ENCODE measurements around the gene TMTC3.

The TMTC3 gene

DNA sequence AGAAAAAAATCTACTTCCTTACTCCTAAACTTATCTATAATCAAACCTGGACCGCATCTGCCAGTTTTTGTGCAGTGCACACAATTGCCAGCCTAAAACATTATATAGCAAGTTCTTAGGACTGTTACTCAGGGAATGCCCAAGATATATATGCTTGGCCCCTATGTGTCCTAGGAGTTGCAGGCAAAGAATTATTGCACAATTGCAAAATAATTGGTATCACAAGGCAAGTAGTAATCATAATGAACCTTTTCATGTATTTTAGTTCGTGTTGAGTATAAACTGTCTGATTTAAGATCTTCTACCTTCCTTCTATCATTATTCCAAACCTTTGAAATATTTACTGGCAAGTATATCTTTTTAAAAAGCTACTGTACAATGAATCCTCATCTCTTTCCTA lies 45.5 kb downstream of the TMTC3 start:
- H3K4me1 ChIP-seq (ENCODE audit: insufficient read depth, low read length) = no peaks in the 10 kb centered on the region
- H3K4me2 ChIP-seq (ENCODE audit: insufficient read depth, low read length) = no peak overlapping the region

DNA sequence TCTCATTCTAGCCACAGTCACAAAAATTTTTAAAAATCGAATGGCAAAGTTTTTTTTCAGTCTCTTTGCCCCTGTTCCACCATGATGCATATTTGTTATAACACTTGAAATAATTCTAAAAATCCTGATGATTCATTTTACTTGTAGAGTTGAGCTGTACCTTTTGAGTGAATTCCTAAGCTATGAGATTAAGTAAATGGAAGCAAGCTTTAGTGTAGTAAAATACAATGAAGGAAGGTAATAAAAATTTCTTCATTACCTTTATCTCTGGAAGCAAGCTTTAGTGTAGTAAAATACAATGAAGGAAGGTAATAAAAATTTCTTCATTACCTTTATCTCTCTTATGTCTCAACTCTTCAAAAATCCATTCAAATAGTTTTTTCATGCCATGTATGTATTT lies 46.1 kb downstream of the TMTC3 start:
- H3K36me3 ChIP-seq (ENCODE audit: insufficient read depth, low read length) = peaks cover 22% of the 10 kb centered on the region; the same call in 1 of the 2 replicates
- H3K9ac ChIP-seq (ENCODE audit: low read depth, low read length) = no peak overlapping the region
- ATAC-seq (ENCODE audit: insufficient read depth, low read depth) (no peak), DNase-seq (no peak)
- no peak overlapping the region for H3K4me2 ChIP-seq (ENCODE audit: insufficient read depth, low read length)
- H2AFZ ChIP-seq (ENCODE audit: low read depth, low read length) = no peak overlapping the region
- H3K9me3 ChIP-seq (ENCODE audit: insufficient read depth, low read length, severe bottlenecking) = no peaks in the 10 kb centered on the region
- no peak overlapping the region for H3K27ac ChIP-seq (ENCODE audit: low read length)
- H3K27me3 ChIP-seq (ENCODE audit: insufficient read depth, low read length, poor library complexity) = no peaks in the 10 kb centered on the region
- H3K4me1 ChIP-seq (ENCODE audit: insufficient read depth, low read length) = no peaks in the 10 kb centered on the region
- no peaks in the 10 kb centered on the region for H3K79me2 ChIP-seq (ENCODE audit: insufficient read depth, low read length)
- TF ChIP-seq, protein P1, sequence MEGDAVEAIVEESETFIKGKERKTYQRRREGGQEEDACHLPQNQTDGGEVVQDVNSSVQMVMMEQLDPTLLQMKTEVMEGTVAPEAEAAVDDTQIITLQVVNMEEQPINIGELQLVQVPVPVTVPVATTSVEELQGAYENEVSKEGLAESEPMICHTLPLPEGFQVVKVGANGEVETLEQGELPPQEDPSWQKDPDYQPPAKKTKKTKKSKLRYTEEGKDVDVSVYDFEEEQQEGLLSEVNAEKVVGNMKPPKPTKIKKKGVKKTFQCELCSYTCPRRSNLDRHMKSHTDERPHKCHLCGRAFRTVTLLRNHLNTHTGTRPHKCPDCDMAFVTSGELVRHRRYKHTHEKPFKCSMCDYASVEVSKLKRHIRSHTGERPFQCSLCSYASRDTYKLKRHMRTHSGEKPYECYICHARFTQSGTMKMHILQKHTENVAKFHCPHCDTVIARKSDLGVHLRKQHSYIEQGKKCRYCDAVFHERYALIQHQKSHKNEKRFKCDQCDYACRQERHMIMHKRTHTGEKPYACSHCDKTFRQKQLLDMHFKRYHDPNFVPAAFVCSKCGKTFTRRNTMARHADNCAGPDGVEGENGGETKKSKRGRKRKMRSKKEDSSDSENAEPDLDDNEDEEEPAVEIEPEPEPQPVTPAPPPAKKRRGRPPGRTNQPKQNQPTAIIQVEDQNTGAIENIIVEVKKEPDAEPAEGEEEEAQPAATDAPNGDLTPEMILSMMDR (IDR thresholded peaks at IDR 0.05; ENCODE audit: borderline replicate concordance, extremely low read depth, low read length, poor library complexity, severe bottlenecking) = no peak
- TF ChIP-seq EZH2 (IDR thresholded peaks at IDR 0.05; ENCODE audit: borderline replicate concordance, low read depth, low read length, severe bottlenecking) = no peak
- H3K4me3 ChIP-seq (ENCODE audit: low read depth in 1 of 2, low read length in 2 of 2) = no peak overlapping the region
- H4K20me1 ChIP-seq (ENCODE audit: insufficient read depth, low read length) = no peaks in the 10 kb centered on the region

More for the DNA sequence above, 45.5 kb downstream of the TMTC3 start:
- DNase-seq (no peak), ATAC-seq (ENCODE audit: insufficient read depth, low read depth) (no peak)
- peaks cover 22% of the 10 kb centered on the region; the same call in 1 of the 2 replicates for H3K36me3 ChIP-seq (ENCODE audit: insufficient read depth, low read length)
- no peak overlapping the region for H3K27ac ChIP-seq (ENCODE audit: low read length)
- no peak overlapping the region for H3K9ac ChIP-seq (ENCODE audit: low read depth, low read length)
- no peaks in the 10 kb centered on the region for H3K27me3 ChIP-seq (ENCODE audit: insufficient read depth, low read length, poor library complexity)
- no peak overlapping the region for H3K4me3 ChIP-seq (ENCODE audit: low read depth in 1 of 2, low read length in 2 of 2)
- H3K9me3 ChIP-seq (ENCODE audit: insufficient read depth, low read length, severe bottlenecking) = no peaks in the 10 kb centered on the region
- H3K79me2 ChIP-seq (ENCODE audit: insufficient read depth, low read length) = no peaks in the 10 kb centered on the region
- TF ChIP-seq, protein P1 (IDR thresholded peaks at IDR 0.05; ENCODE audit: borderline replicate concordance, extremely low read depth, low read length, poor library complexity, severe bottlenecking) = no peak
- TF ChIP-seq EZH2 (IDR thresholded peaks at IDR 0.05; ENCODE audit: borderline replicate concordance, low read depth, low read length, severe bottlenecking) = no peak
- H4K20me1 ChIP-seq (ENCODE audit: insufficient read depth, low read length) = no peaks in the 10 kb centered on the region
- H2AFZ ChIP-seq (ENCODE audit: low read depth, low read length) = no peak overlapping the region

DNA sequence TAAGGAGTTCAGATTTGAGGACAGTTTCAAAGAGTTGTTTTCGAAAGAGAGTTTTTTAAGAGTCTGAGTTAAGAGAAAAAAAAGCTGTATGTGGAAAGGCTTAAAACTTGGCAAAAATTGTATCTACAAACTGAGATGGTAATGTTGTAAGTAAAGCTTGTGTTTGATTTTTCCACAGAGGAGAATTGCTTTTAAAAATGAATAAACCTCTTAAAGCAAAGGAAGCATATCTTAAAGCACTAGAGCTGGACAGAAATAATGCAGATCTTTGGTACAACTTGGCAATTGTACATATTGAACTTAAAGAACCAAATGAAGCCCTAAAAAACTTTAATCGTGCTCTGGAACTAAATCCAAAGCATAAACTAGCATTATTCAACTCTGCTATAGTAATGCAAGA lies 50.3 kb downstream of the TMTC3 start:
- H3K27me3 ChIP-seq (ENCODE audit: insufficient read depth, low read length, poor library complexity) = no peaks in the 10 kb centered on the region
- ATAC-seq (ENCODE audit: insufficient read depth, low read depth) (no peak), DNase-seq (no peak)
- no peak overlapping the region for H3K9ac ChIP-seq (ENCODE audit: low read depth, low read length)
- H3K36me3 ChIP-seq (ENCODE audit: insufficient read depth, low read length) = peaks cover 23% of the 10 kb centered on the region
- no peak overlapping the region for H2AFZ ChIP-seq (ENCODE audit: low read depth, low read length)
- H4K20me1 ChIP-seq (ENCODE audit: insufficient read depth, low read length) = no peaks in the 10 kb centered on the region
- no peak overlapping the region for H3K4me2 ChIP-seq (ENCODE audit: insufficient read depth, low read length)
- no peak overlapping the region for H3K27ac ChIP-seq (ENCODE audit: low read length)
- H3K4me1 ChIP-seq (ENCODE audit: insufficient read depth, low read length) = no peaks in the 10 kb centered on the region
- H3K79me2 ChIP-seq (ENCODE audit: insufficient read depth, low read length) = no peaks in the 10 kb centered on the region
- TF ChIP-seq, protein P1 (IDR thresholded peaks at IDR 0.05; ENCODE audit: borderline replicate concordance, extremely low read depth, low read length, poor library complexity, severe bottlenecking) = no peak
- TF ChIP-seq EZH2 (IDR thresholded peaks at IDR 0.05; ENCODE audit: borderline replicate concordance, low read depth, low read length, severe bottlenecking) = no peak
- H3K9me3 ChIP-seq (ENCODE audit: insufficient read depth, low read length, severe bottlenecking) = no peaks in the 10 kb centered on the region
- H3K4me3 ChIP-seq (ENCODE audit: low read depth in 1 of 2, low read length in 2 of 2) = no peak overlapping the region

DNA sequence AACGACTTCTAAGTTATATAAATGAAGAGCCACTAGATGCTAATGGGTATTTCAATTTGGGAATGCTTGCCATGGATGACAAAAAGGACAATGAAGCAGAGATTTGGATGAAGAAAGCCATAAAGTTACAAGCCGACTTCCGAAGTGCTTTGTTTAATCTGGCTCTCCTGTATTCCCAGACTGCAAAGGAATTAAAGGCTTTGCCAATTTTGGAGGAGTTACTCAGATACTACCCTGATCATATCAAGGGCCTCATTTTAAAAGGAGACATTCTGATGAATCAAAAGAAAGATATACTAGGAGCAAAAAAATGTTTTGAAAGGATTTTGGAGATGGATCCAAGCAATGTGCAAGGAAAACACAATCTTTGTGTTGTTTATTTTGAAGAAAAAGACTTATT lies 52.8 kb downstream of the TMTC3 start:
- H3K27ac ChIP-seq (ENCODE audit: low read length) = no peak overlapping the region
- peaks cover 23% of the 10 kb centered on the region for H3K36me3 ChIP-seq (ENCODE audit: insufficient read depth, low read length)
- DNase-seq (no peak), ATAC-seq (ENCODE audit: insufficient read depth, low read depth) (no peak)
- no peaks in the 10 kb centered on the region for H3K9me3 ChIP-seq (ENCODE audit: insufficient read depth, low read length, severe bottlenecking)
- H3K27me3 ChIP-seq (ENCODE audit: insufficient read depth, low read length, poor library complexity) = no peaks in the 10 kb centered on the region
- no peak overlapping the region for H3K9ac ChIP-seq (ENCODE audit: low read depth, low read length)
- no peak overlapping the region for H3K4me3 ChIP-seq (ENCODE audit: low read depth in 1 of 2, low read length in 2 of 2)
- H3K4me2 ChIP-seq (ENCODE audit: insufficient read depth, low read length) = no peak overlapping the region
- H4K20me1 ChIP-seq (ENCODE audit: insufficient read depth, low read length) = no peaks in the 10 kb centered on the region
- no peaks in the 10 kb centered on the region for H3K79me2 ChIP-seq (ENCODE audit: insufficient read depth, low read length)
- H2AFZ ChIP-seq (ENCODE audit: low read depth, low read length) = no peak overlapping the region
- TF ChIP-seq EZH2 (IDR thresholded peaks at IDR 0.05; ENCODE audit: borderline replicate concordance, low read depth, low read length, severe bottlenecking) = no peak
- TF ChIP-seq, protein P1 (IDR thresholded peaks at IDR 0.05; ENCODE audit: borderline replicate concordance, extremely low read depth, low read length, poor library complexity, severe bottlenecking) = no peak
- H3K4me1 ChIP-seq (ENCODE audit: insufficient read depth, low read length) = no peaks in the 10 kb centered on the region

All from DND-41 (cell line).